ENCODE measurements around the gene ACVRL1.

ACVRL1 gene

DNA sequence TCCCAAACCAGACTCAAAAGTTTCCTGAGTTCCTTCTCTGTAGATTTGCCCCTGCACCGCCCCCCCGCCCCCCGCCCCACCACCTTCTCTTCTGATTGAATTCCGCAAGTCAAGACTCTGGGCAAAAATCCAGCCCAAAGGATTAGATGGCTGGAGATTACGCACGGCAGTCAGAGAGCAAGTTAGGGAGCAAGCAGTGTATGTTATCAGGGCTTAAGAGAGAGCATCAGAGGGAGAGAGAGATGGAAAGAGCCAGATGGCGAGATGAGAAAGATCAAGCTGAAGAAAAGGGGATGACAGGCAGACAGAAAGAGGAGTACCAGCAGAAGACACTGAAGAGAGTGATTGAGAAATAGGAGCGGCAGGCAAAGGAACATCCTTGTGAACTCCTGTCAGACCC is 33.3 kb upstream of the ACVRL1 start:
- H3K4me3 ChIP-seq (ENCODE audit: low read length), result no peak overlapping the region
- no peak for TF ChIP-seq EZH2phosphoT487 (IDR thresholded peaks at IDR 0.05; ENCODE audit: borderline replicate concordance, low read length)
- TF ChIP-seq, protein P1, sequence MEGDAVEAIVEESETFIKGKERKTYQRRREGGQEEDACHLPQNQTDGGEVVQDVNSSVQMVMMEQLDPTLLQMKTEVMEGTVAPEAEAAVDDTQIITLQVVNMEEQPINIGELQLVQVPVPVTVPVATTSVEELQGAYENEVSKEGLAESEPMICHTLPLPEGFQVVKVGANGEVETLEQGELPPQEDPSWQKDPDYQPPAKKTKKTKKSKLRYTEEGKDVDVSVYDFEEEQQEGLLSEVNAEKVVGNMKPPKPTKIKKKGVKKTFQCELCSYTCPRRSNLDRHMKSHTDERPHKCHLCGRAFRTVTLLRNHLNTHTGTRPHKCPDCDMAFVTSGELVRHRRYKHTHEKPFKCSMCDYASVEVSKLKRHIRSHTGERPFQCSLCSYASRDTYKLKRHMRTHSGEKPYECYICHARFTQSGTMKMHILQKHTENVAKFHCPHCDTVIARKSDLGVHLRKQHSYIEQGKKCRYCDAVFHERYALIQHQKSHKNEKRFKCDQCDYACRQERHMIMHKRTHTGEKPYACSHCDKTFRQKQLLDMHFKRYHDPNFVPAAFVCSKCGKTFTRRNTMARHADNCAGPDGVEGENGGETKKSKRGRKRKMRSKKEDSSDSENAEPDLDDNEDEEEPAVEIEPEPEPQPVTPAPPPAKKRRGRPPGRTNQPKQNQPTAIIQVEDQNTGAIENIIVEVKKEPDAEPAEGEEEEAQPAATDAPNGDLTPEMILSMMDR (IDR thresholded peaks at IDR 0.05; ENCODE audit: low read depth, low read length, poor library complexity, severe bottlenecking), result no peak
- no peaks in the 10 kb centered on the region for H3K79me2 ChIP-seq (ENCODE audit: control insufficient read depth, low read length)
- no peaks in the 10 kb centered on the region for H3K9me3 ChIP-seq (ENCODE audit: control insufficient read depth, insufficient read depth, low read length)
- no peaks in the 10 kb centered on the region for H4K20me1 ChIP-seq (ENCODE audit: control insufficient read depth, insufficient read depth, low read depth, low read length)
- no peaks in the 10 kb centered on the region for H3K9me2 ChIP-seq (replicated peaks; ENCODE audit: control insufficient read depth, low read length)
- H3K27me3 ChIP-seq (ENCODE audit: control insufficient read depth, low read length), result peaks cover 7% of the 10 kb centered on the region
- H3K4me2 ChIP-seq (ENCODE audit: low read length), result no peak overlapping the region
- no peaks in the 10 kb centered on the region for H3F3A ChIP-seq (ENCODE audit: control insufficient read depth, insufficient read depth)
- H3K27ac ChIP-seq (ENCODE audit: low read depth, low read length), result no peak overlapping the region
- no peaks in the 10 kb centered on the region for H3K4me1 ChIP-seq (ENCODE audit: control insufficient read depth, low read length)
- H3K36me3 ChIP-seq (ENCODE audit: control insufficient read depth, low read length), result no peaks in the 10 kb centered on the region

DNA sequence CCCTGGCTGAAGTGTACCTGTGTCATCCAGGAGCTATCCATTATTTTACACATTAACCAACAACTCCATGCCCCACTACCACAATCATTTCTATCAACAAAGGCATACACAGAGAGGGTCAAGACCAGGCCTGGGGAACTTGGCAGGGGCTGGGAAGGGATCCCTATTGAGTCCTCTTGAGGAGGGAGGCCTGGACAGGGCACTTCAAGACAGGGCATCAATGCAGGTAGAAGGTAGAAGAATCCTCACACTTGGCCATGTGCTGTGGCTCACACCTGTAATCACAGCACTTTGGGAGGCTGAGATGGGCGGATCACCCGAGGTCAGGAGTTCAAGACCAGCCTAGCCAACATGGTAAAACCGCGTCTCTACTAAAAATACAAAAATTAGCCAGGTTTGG is 32.8 kb upstream of the ACVRL1 start:
- Histone ChIP-seq H3K4me3 (ENCODE audit: low read length) (no peak overlapping the region), H4K20me1 (ENCODE audit: control insufficient read depth, insufficient read depth, low read depth, low read length) (no peaks in the 10 kb centered on the region), H3K27me3 (ENCODE audit: control insufficient read depth, low read length) (peaks cover 7% of the 10 kb centered on the region), H3F3A (ENCODE audit: control insufficient read depth, insufficient read depth) (no peaks in the 10 kb centered on the region), H3K4me1 (ENCODE audit: control insufficient read depth, low read length) (no peaks in the 10 kb centered on the region), H3K9me3 (ENCODE audit: control insufficient read depth, insufficient read depth, low read length) (no peaks in the 10 kb centered on the region), H3K9me2 (replicated peaks; ENCODE audit: control insufficient read depth, low read length) (no peaks in the 10 kb centered on the region), H3K36me3 (ENCODE audit: control insufficient read depth, low read length) (no peaks in the 10 kb centered on the region), H3K79me2 (ENCODE audit: control insufficient read depth, low read length) (no peaks in the 10 kb centered on the region), H3K27ac (ENCODE audit: low read depth, low read length) (no peak overlapping the region), H3K4me2 (ENCODE audit: low read length) (no peak overlapping the region)
- no peak for TF ChIP-seq EZH2phosphoT487 (IDR thresholded peaks at IDR 0.05; ENCODE audit: borderline replicate concordance, low read length)
- TF ChIP-seq, protein P1 (IDR thresholded peaks at IDR 0.05; ENCODE audit: low read depth, low read length, poor library complexity, severe bottlenecking), result no peak

DNA sequence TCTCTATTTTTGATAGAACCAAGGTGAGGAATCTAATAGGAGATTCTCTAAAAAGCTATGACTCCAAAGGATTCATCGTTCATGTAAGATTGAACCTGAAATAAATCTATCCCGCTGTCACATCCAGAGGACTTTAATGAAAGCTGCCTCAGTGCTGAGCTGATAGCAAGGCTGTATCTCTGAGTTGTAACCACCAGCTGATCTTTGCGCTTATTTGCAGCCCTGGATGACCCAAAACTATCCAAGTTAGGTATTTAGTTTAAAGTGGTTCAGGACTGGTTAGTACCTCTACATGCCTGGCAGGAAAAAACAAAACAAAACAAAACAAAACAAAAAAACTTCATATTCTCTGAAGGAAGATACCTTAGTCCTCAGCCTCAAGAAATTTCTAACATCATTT is 28.2 kb upstream of the ACVRL1 start:
- no peaks in the 10 kb centered on the region for H3K27me3 ChIP-seq (ENCODE audit: control insufficient read depth, low read length)
- no peak for TF ChIP-seq EZH2phosphoT487 (IDR thresholded peaks at IDR 0.05; ENCODE audit: borderline replicate concordance, low read length)
- TF ChIP-seq, protein P1 (IDR thresholded peaks at IDR 0.05; ENCODE audit: low read depth, low read length, poor library complexity, severe bottlenecking), result no peak
- no peaks in the 10 kb centered on the region for H4K20me1 ChIP-seq (ENCODE audit: control insufficient read depth, insufficient read depth, low read depth, low read length)
- no peak overlapping the region for H3K4me3 ChIP-seq (ENCODE audit: low read length)
- H3K79me2 ChIP-seq (ENCODE audit: control insufficient read depth, low read length), result no peaks in the 10 kb centered on the region
- H3K9me3 ChIP-seq (ENCODE audit: control insufficient read depth, insufficient read depth, low read length), result no peaks in the 10 kb centered on the region
- H3K4me2 ChIP-seq (ENCODE audit: low read length), result no peak overlapping the region
- H3F3A ChIP-seq (ENCODE audit: control insufficient read depth, insufficient read depth), result no peaks in the 10 kb centered on the region
- H3K4me1 ChIP-seq (ENCODE audit: control insufficient read depth, low read length), result no peaks in the 10 kb centered on the region
- H3K36me3 ChIP-seq (ENCODE audit: control insufficient read depth, low read length), result no peaks in the 10 kb centered on the region
- H3K9me2 ChIP-seq (replicated peaks; ENCODE audit: control insufficient read depth, low read length), result no peaks in the 10 kb centered on the region
- H3K27ac ChIP-seq (ENCODE audit: low read depth, low read length), result no peak overlapping the region

DNA sequence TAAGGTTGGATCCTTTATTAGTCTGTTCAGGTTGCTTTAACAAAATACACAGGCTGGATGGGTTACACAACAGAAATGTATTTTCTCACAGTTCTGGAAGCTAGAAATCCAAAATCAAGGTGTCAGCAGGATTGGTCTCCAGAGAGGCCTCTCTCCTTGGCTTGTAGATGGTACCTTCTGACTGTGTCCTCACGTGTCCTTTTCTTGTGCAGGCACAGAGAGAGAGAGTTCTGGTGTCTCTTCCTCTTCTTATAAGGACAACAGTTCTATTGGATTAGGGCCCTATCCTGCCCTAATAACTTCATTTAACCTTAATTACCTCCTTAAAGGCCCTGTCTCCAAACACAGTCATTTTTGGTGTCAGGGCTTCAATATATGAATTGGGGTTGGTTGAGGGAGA is 24.0 kb upstream of the ACVRL1 start:
- H3K27me3 ChIP-seq (ENCODE audit: control insufficient read depth, low read length), result no peaks in the 10 kb centered on the region
- TF ChIP-seq, protein P1 (IDR thresholded peaks at IDR 0.05; ENCODE audit: low read depth, low read length, poor library complexity, severe bottlenecking), result no peak
- no peak for TF ChIP-seq EZH2phosphoT487 (IDR thresholded peaks at IDR 0.05; ENCODE audit: borderline replicate concordance, low read length)
- H3K9me2 ChIP-seq (replicated peaks; ENCODE audit: control insufficient read depth, low read length), result no peaks in the 10 kb centered on the region
- H3K4me1 ChIP-seq (ENCODE audit: control insufficient read depth, low read length), result peaks cover 12% of the 10 kb centered on the region
- no peaks in the 10 kb centered on the region for H3K9me3 ChIP-seq (ENCODE audit: control insufficient read depth, insufficient read depth, low read length)
- H3K4me3 ChIP-seq (ENCODE audit: low read length), result no peak overlapping the region
- no peaks in the 10 kb centered on the region for H4K20me1 ChIP-seq (ENCODE audit: control insufficient read depth, insufficient read depth, low read depth, low read length)
- no peaks in the 10 kb centered on the region for H3F3A ChIP-seq (ENCODE audit: control insufficient read depth, insufficient read depth)
- H3K36me3 ChIP-seq (ENCODE audit: control insufficient read depth, low read length), result no peaks in the 10 kb centered on the region
- no peak overlapping the region for H3K27ac ChIP-seq (ENCODE audit: low read depth, low read length)
- H3K4me2 ChIP-seq (ENCODE audit: low read length), result no peak overlapping the region
- no peaks in the 10 kb centered on the region for H3K79me2 ChIP-seq (ENCODE audit: control insufficient read depth, low read length)
